Fibroblast of skin of left biceps (primary cell): ENCODE measurements around the gene PRDX3.
"Not testable (repeated sequence)": the region's sequence is repeated elsewhere in the genome, so short reads cannot be mapped to it uniquely, and the experiment has no call there.

Experiments used
- DNase-seq, 2 experiments: peaks; one replicate each; pipeline ENCODE4 v3.0.0-alpha.2; 2013; ENCODE audit warnings: low read depth in 2 of 2

Gene PRDX3

GRCh38 chr10:119206603-119207365 is 28.2 kb upstream of the PRDX3 start:
- no peak for DNase-seq

- DNase-seq, result no peak
Observed at GRCh38 chr10:119205894-119206602, 27.4 kb upstream of the PRDX3 start.

- no peak for DNase-seq
Observed at GRCh38 chr10:119203006-119203405, 24.4 kb upstream of the PRDX3 start.

GRCh38 chr10:119201233-119201632 is 22.6 kb upstream of the PRDX3 start:
- DNase-seq, result no peak

GRCh38 chr10:119199231-119199992 is 20.8 kb upstream of the PRDX3 start:
- peak in 1 of 2 experiments; percentile 50 for DNase-seq

- no peak for DNase-seq
Observed at GRCh38 chr10:119198438-119198837, 19.8 kb upstream of the PRDX3 start.

GRCh38 chr10:119197921-119198320 is 19.3 kb upstream of the PRDX3 start:
- DNase-seq, result no peak

GRCh38 chr10:119191881-119192280 is 13.3 kb upstream of the PRDX3 start:
- DNase-seq, result no peak

- no peak for DNase-seq
Observed at GRCh38 chr10:119190954-119191785, 12.6 kb upstream of the PRDX3 start.

GRCh38 chr10:119190353-119190752 is 11.7 kb upstream of the PRDX3 start:
- DNase-seq, result peak; percentile 88 to 91

GRCh38 chr10:119189811-119190282 is 11.2 kb upstream of the PRDX3 start:
- DNase-seq, result no peak

GRCh38 chr10:119183664-119184412 is 5.2 kb upstream of the PRDX3 start:
- no peak for DNase-seq

GRCh38 chr10:119180850-119181400 is 2.3 kb upstream of the PRDX3 start:
- not testable (repeated sequence) for DNase-seq

- no peak for DNase-seq
Observed at GRCh38 chr10:119177708-119178371, 772 bp downstream of the PRDX3 start.

- no peak for DNase-seq
Observed at GRCh38 chr10:119176166-119176565, 2.4 kb downstream of the PRDX3 start.

GRCh38 chr10:119174109-119174508 is 4.5 kb downstream of the PRDX3 start:
- DNase-seq, result no peak

GRCh38 chr10:119167041-119167440 is 11.6 kb downstream of the PRDX3 start:
- DNase-seq, result no peak

GRCh38 chr10:119166564-119166963 is 12.0 kb downstream of the PRDX3 start:
- no peak for DNase-seq

GRCh38 chr10:119166118-119166500 is 12.5 kb downstream of the PRDX3 start:
- no peak for DNase-seq
